WTC11 (cell line): ENCODE results near the gene N4BP2L2. TPM values are rescaled to one million over a fixed set of nuclear protein-coding genes. Genes with fewer than 3 reads are reported as not detected.

Experiments used
- ATAC-seq: fragments of 200-7000 bp; cut with Tn5 transposase; 2 replicates; pipeline ENCODE4 v1.10.0; 2021; ENCODE audit warnings: mild to moderate bottlenecking, moderate library complexity
- CTCF ChIA-PET: fragments of 300-600 bp; sonication (Branson Sonifier 250); formaldehyde crosslinking; loops from one replicate; lab custom pipeline; 2021; ENCODE audit warnings: antibody characterized with exemption; lab: Charles Lee
- POLR2A ChIA-PET: fragments of 350-600 bp; sonication (Branson Sonifier 250); formaldehyde crosslinking; loops from one replicate; lab custom pipeline; 2021; ENCODE audit warnings: antibody characterized with exemption; lab: Charles Lee
- DNase-seq: peaks from one replicate; pipeline ENCODE4 v3.0.0; 2021; ENCODE audit warnings: low spot score
- H3K27ac Mint-ChIP-seq: 2 replicates; pipeline ENCODE4 v1.8.0; 2021; ENCODE audit warnings: mixed read lengths
- H3K27me3 Mint-ChIP-seq: 2 replicates; pipeline ENCODE4 v1.8.0; 2021; ENCODE audit warnings: low read depth, mild to moderate bottlenecking, moderate library complexity, mixed read lengths
- H3K36me3 Mint-ChIP-seq: 2 replicates; pipeline ENCODE4 v1.8.0; 2021; ENCODE audit warnings: mixed read lengths
- H3K4me1 Mint-ChIP-seq: 2 replicates; pipeline ENCODE4 v1.8.0; 2022; ENCODE audit warnings: mixed read lengths
- H3K4me3 Mint-ChIP-seq: 2 replicates; pipeline ENCODE4 v1.8.0; 2021; ENCODE audit warnings: mild to moderate bottlenecking, moderate library complexity, mixed read lengths
- H3K9me3 Mint-ChIP-seq: 2 replicates; pipeline ENCODE4 v1.8.0; 2021; ENCODE audit warnings: mixed read lengths
- CTCF ChIP-seq: fragments of 200-600 bp; IDR thresholded peaks from 2 replicates; pipeline ENCODE4 v1.8.0; 2022; ENCODE audit warnings: antibody characterized with exemption
- FOXP1 ChIP-seq: sonication (generic); formaldehyde crosslinking; IDR thresholded peaks from 2 replicates; pipeline ENCODE4 v1.8.0; 2022; ENCODE audit warnings: missing genetic modification reagents, mild to moderate bottlenecking, moderate library complexity, borderline replicate concordance
- GABPB1 ChIP-seq: sonication (generic); formaldehyde crosslinking; IDR thresholded peaks from 2 replicates; pipeline ENCODE4 v1.8.1; 2023; ENCODE audit warnings: mild to moderate bottlenecking, missing genetic modification reagents
- HMGA2 ChIP-seq: fragments of 250-450 bp; sonication (Bioruptor Pico); IDR thresholded peaks from 2 replicates; pipeline ENCODE4 v1.4.0; 2021; ENCODE audit warnings: mild to moderate bottlenecking, moderate library complexity
- HMGXB4 ChIP-seq: sonication (generic); formaldehyde crosslinking; IDR thresholded peaks from 2 replicates; pipeline ENCODE4 v1.8.1; 2023; ENCODE audit warnings: mild to moderate bottlenecking, moderate library complexity, missing genetic modification reagents
- IRF1 ChIP-seq: sonication (generic); formaldehyde crosslinking; IDR thresholded peaks from 2 replicates; pipeline ENCODE4 v1.8.0; 2023; ENCODE audit warnings: missing genetic modification reagents
- JAZF1 ChIP-seq: fragments of 250-450 bp; sonication (Bioruptor Pico); IDR thresholded peaks from 2 replicates; pipeline ENCODE4 v1.9.0; 2021; ENCODE audit warnings: moderate library complexity, mild to moderate bottlenecking, inconsistent platforms
- NFE2L1 ChIP-seq: sonication (generic); formaldehyde crosslinking; IDR thresholded peaks from 2 replicates; pipeline ENCODE4 v1.8.1; 2023; ENCODE audit warnings: missing genetic modification reagents
- NFYB ChIP-seq: sonication (generic); formaldehyde crosslinking; conservative IDR thresholded peaks from 2 replicates; pipeline ENCODE4 v1.8.0; 2022; ENCODE audit warnings: low read depth, missing genetic modification reagents
- NR3C1 ChIP-seq: sonication (generic); formaldehyde crosslinking; conservative IDR thresholded peaks from 2 replicates; pipeline ENCODE4 v1.8.1; 2023; ENCODE audit warnings: low read depth, mild to moderate bottlenecking, missing genetic modification reagents
- PREB ChIP-seq: sonication (generic); formaldehyde crosslinking; IDR thresholded peaks from 2 replicates; pipeline ENCODE4 v1.8.1; 2022; ENCODE audit warnings: mild to moderate bottlenecking, missing genetic modification reagents, moderate library complexity, borderline replicate concordance
- RORB ChIP-seq: fragments of 250-450 bp; sonication (Bioruptor Pico); IDR thresholded peaks from 2 replicates; pipeline ENCODE4 v1.9.0; 2021; ENCODE audit warnings: mild to moderate bottlenecking
- SMAD4 ChIP-seq: sonication (generic); formaldehyde crosslinking; IDR thresholded peaks from 2 replicates; pipeline ENCODE4 v1.8.0; 2022; ENCODE audit warnings: mild to moderate bottlenecking, missing genetic modification reagents
- SOX15 ChIP-seq: fragments of 250-450 bp; sonication (Bioruptor Pico); IDR thresholded peaks from 2 replicates; pipeline ENCODE4 v1.9.0; 2021; ENCODE audit warnings: mild to moderate bottlenecking
- STAT6 ChIP-seq: sonication (generic); formaldehyde crosslinking; conservative IDR thresholded peaks from 2 replicates; pipeline ENCODE4 v1.8.1; 2023; ENCODE audit warnings: mild to moderate bottlenecking, low read depth, missing genetic modification reagents, moderate library complexity
- TEAD1 ChIP-seq: sonication (generic); formaldehyde crosslinking; IDR thresholded peaks from 2 replicates; pipeline ENCODE4 v1.8.0; 2022; ENCODE audit warnings: mild to moderate bottlenecking, missing genetic modification reagents
- TP53 ChIP-seq: sonication (generic); formaldehyde crosslinking; IDR thresholded peaks from 2 replicates; pipeline ENCODE4 v1.8.1; 2023; ENCODE audit warnings: mild to moderate bottlenecking, missing genetic modification reagents
- USF1 ChIP-seq: sonication (generic); formaldehyde crosslinking; IDR thresholded peaks from 2 replicates; pipeline ENCODE4 v1.8.0; 2022; ENCODE audit warnings: mild to moderate bottlenecking, missing genetic modification reagents
- USF2 ChIP-seq: sonication (generic); formaldehyde crosslinking; IDR thresholded peaks from 2 replicates; pipeline ENCODE4 v1.8.1; 2023; ENCODE audit warnings: mild to moderate bottlenecking, missing genetic modification reagents, moderate library complexity
- ZNF232 ChIP-seq: sonication (generic); formaldehyde crosslinking; IDR thresholded peaks from 2 replicates; pipeline ENCODE4 v1.8.0; 2022; ENCODE audit warnings: mild to moderate bottlenecking, missing genetic modification reagents
- ZNF423 ChIP-seq: fragments of 250-450 bp; sonication (Bioruptor Pico); IDR thresholded peaks from 2 replicates; pipeline ENCODE4 v2.1.2; 2022; ENCODE audit warnings: mild to moderate bottlenecking, moderate library complexity
- ZNF671 ChIP-seq: fragments of 250-450 bp; sonication (Bioruptor Pico); IDR thresholded peaks from 2 replicates; pipeline ENCODE4 v1.8.0; 2021; ENCODE audit warnings: mild to moderate bottlenecking
- total RNA-seq: library from RNA; stranded (reverse); gene quantifications from 3 replicates; pipeline ENCODE4 v1.2.3, GENCODE V29; 2021

The N4BP2L2 gene
- total RNA-seq, 1 experiment from 2014 or later = 68.9 TPM

- Mint-ChIP-seq H3K9me3 (peaks cover 20% of the 10 kb centered on the region), H3K27me3 (no peaks in the 10 kb centered on the region), H3K4me1 (no peaks in the 10 kb centered on the region), H3K27ac (no peak overlapping the region), H3K4me3 (no peak overlapping the region), H3K36me3 (peaks cover 19% of the 10 kb centered on the region)
- no peak for DNase-seq
- TF ChIP-seq RORB = no peak
- TF ChIP-seq USF1 = no peak
- no peak for TF ChIP-seq HMGXB4 (CRISPR knock-in tag)
- TF ChIP-seq FOXP1 = no peak
- no peak for TF ChIP-seq TEAD1 (CRISPR knock-in tag)
- TF ChIP-seq PREB (CRISPR knock-in tag) = no peak
- TF ChIP-seq ZNF232 = no peak
- no peak for TF ChIP-seq NFYB (CRISPR knock-in tag)
- no peak for TF ChIP-seq SMAD4 (CRISPR knock-in tag)
- TF ChIP-seq HMGA2 = no peak
- no peak for TF ChIP-seq SOX15 (CRISPR knock-in tag)
- TF ChIP-seq GABPB1 (CRISPR knock-in tag) = no peak
- TF ChIP-seq JAZF1 (CRISPR knock-in tag) = no peak
- TF ChIP-seq ZNF671 (CRISPR knock-in tag) = no peak
- no peak for TF ChIP-seq ZNF423 (CRISPR knock-in tag)
- ATAC-seq = no peak
- CTCF ChIA-PET = no interaction called here
- POLR2A ChIA-PET = no interaction called here
Observed at GRCh38 chr13:32456591-32456990, 82.0 kb downstream of the N4BP2L2 start.

GRCh38 chr13:32455594-32455903 lies 83.0 kb downstream of the N4BP2L2 start:
- CTCF ChIA-PET = no interaction called here
- no peaks in the 10 kb centered on the region for H3K4me1 Mint-ChIP-seq
- no peaks in the 10 kb centered on the region for H3K27me3 Mint-ChIP-seq
- H3K36me3 Mint-ChIP-seq = peaks cover 19% of the 10 kb centered on the region
- DNase-seq (no peak), ATAC-seq (no peak)
- peaks cover 26% of the 10 kb centered on the region for H3K9me3 Mint-ChIP-seq
- peak overlapping the region; percentile 46; the same call in 1 of the 2 replicates for H3K27ac Mint-ChIP-seq
- no peak overlapping the region for H3K4me3 Mint-ChIP-seq
- POLR2A ChIA-PET = no interaction called here
- no peak for TF ChIP-seq IRF1 (CRISPR knock-in tag)
- TF ChIP-seq USF2 (CRISPR knock-in tag) = no peak
- TF ChIP-seq NFE2L1 (CRISPR knock-in tag) = no peak
- TF ChIP-seq TP53 (CRISPR knock-in tag) = no peak
- no peak for TF ChIP-seq NR3C1 (CRISPR knock-in tag)
- TF ChIP-seq STAT6 (CRISPR knock-in tag) = no peak
- TF ChIP-seq CTCF = no peak
